ENCODE results near the gene CRCP.
"Not testable (repeated sequence)": the region's sequence is repeated elsewhere in the genome, so short reads cannot be mapped to it uniquely, and the experiment has no call there.

The CRCP gene

DNA sequence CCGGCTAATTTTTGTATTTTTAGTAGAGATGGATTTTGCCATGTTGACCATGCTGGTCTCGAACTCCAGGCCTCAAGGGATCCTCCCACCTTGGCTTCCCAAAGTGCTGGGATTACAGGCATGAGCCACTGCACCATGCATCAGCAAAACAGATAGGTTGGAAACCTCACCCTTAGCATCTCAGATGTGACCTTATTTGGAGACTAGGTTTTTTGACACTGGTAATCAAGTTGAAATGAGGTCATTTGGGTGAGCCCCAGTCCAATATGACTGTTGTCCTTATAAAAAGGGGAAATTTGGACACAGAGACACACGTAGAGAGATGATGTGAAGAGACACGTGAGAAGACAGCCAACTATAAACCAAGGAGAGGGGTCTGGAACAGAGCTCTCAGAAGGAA is 48.0 kb downstream of the CRCP start:
- DNase-seq, result no peak

DNA sequence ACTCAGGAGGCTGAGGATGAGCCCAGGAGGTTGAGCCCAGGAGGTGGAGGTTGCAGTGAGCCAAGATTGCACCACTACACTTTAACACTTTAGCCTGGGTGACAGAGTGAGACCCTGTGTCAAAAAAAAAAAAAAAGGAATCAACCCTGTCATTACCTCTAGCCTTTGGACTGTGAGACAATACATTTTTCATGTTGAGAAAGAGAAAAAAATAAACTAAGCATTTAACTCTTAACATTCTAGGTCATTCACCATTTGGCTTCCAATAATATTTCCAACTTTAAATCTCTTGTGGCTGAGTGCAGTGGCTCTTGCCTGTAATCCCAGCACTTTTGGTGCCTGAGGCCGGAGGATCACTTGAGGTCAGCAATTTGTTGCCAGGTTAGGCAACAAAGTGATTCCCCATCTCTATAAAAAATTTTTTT is 48.6 kb downstream of the CRCP start:
- DNase-seq, result no peak

DNA sequence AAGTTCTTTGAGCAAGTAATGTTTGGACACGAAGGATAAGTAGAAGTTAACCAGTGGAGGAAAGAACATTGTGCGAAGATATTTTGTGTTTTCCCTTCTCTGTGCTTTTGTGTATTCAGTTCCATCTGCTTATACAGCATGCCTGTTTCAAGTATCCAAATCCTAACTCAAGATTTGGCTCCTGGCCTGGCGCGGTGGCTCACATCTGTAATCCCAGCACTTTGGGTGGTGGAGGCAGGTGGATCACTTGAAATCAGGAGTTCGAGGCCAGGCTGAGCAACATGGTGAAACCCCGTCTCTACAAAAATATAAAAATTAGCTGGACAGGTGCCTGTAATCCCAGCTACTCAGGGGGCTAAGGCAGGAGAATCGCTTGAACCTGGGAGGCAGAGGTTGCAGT is 49.7 kb downstream of the CRCP start:
- DNase-seq, result no peak

DNA sequence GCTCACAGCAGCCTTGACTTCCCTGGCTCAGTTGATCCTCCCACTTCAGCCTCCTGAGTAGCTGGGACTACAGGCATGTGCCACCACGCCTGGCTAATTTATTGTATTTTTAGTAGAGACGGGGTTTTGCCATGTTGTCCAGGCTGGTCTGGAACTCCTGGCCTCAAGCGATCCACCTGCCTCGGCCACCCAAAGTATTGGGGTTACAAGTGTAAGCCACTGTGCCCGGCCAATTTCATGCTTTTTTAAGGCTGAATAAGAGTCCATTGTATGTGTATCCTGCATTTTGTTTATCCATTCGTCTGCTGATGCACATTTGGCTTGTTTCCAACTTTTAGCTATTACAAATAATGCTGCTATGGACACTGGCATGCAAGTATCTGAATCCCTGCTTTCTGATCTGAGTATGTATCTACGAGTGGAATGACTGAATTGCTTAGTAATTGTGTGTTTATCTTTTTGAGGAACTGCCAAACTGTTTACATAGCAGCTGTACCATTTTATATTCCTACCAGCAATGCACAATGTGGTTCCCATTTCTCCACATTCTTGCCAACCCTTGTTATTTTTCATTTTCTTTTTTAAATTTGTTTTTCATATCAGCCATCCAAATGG is 53.2 kb downstream of the CRCP start:
- DNase-seq, result no peak

DNA sequence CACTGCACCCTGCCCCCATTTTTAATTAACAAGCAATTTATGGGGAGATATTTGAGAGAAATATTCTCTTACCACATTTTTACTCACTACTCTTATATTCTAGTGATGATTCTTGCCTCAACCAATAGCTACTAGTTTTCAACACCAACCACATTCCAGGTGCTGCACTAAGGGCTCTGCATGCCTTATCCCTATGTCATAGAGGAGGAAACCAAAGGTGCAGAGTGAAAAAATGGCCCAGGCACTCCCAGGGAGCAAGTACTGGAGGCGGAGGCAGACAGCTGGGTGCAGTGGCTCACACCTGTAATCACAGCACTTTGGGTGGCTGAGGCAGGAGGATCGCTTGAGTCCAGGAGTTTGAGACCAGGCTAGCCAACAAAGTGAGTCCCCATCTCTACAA is 55.0 kb downstream of the CRCP start:
- no peak for DNase-seq

DNA sequence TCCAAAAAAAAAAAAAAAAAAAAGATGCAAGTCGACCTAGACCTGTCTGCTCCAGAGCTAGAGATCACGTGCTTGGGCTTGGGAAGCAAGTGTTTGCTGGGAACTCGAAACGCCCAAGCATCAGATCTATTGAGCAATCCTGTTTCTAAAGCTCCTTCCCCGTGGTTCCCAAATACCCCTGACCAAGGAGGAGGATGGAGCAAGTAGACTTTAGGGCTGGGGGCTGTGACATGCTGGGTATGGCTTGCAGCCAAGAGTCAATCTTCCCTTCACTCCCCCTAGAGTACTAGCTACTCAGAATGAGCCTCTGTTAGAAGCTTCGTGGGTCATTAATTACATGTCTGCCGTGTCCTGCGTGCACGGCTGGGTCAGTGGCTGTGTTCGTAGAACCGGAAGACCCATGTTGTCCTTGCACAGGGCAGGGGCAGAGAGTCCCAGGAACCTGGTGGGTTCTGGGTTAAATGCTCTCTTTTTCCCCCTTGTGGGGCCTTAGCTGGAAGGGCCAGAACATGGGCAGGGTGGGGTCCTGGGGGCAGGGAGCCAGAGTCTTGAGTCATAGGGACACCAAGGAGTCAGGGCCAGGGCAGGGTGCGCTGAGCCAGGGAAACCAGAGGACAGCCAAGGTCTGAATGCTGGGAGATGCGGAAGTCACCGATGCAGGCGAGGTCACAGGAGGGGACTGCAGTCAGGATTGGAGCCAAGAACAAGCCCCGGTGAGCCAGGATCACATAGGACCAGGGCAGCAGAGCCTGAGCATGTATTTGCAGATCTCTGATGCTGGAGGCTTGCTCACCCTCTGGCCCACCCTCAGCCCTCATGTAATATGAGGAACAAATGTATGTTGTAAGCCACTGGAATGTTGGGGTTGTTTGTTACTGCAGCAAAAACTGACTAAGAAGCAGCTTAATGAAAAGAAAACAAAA is 55.9 kb downstream of the CRCP start:
- no peak for DNase-seq

DNA sequence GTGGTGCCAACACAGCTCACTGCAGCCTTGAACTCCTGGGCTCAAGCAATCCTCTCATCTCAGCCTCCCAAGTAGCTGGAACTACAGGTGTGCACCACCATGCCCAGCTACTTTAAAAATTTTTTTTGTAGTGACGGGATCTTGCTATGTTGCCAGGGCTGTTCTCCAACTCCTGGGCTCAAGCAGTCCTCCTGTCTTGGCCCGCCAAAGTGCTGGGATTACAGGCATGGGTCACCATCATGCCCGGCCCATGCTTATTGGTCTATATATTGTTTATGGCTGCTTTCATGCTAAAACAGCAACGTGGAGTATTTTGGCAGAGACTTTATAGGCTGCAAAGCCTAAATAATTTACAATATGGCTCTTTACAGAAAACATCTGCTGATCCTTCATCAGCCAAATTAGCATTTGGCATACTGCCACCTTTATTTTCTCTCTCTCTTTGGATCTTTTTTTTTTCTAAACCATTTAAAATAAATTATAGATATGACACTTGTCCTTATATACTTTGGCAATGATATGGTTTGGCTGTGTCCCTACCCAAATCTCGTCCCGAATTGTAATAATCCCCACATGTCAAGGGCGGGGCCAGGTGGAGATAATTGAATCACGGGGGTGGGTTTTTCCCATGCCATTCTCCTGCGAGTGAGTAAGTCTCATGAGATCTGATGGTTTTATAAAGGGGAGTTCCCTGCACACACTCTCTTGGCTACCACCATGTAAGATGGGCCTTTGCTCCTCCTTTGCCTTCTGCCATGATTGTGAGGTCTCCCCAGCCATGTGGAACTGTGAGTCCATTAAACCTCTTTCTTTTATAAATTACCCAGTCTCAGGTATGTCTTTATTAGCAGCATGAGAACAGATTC is 58.1 kb downstream of the CRCP start:
- DNase-seq, result not testable (repeated sequence)

DNA sequence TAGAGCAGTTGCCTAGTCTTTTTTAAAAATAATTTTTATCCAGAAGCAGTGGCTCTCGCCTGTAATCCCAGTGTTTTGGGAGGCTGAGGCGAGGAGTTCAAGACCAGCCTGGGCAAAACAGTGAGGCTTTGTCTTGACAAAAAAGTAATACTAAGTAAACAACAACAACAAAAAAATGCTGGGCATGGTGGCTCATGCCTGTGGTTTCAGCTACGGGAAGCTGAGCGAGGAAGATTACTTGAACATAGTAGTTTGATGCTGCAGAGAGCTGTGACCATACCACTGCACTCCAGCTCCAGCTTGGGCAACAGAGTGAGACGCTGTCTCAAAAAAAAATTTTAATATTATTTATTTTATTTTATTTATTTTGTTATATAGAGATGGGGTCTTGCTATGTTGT is 59.2 kb downstream of the CRCP start:
- no peak for DNase-seq

DNA sequence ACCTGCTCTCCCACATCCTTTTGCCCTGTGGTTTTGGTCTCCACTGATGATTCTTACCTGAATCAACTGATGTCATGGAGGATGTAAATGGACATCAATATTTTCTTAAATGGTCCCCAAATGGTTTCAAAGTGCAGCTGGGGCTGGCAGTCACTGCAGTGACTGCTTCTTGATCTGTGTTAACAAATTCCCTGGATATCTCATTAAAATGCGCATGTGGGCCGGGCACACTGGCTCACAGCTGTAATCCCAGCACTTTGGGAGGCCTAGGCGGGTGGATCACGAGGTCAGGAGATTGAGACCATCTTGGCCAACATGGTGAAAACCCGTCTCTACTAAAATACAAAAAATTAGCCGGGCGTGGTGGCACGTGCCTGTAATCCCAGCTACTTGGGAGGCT is 60.4 kb downstream of the CRCP start:
- not testable (repeated sequence) for DNase-seq

DNA sequence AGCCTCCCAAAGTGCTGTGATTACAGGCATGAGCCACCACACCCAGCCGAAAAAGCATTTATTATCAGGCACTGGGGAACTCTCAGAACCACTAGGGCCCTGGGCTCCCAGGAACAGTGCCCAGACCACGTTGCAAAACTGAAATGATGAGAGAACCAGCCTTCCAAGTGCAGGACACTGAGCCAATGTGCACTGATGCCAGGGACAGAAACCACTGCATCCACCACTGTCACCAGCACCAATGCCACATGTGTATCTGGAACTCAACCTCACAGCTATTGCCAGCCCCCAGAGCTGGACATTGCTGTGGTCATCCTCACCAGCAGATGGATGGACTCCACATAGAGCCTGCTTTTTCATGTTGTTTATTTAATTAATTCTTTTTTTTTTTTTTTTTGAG is 62.3 kb downstream of the CRCP start:
- no peak for DNase-seq

DNA sequence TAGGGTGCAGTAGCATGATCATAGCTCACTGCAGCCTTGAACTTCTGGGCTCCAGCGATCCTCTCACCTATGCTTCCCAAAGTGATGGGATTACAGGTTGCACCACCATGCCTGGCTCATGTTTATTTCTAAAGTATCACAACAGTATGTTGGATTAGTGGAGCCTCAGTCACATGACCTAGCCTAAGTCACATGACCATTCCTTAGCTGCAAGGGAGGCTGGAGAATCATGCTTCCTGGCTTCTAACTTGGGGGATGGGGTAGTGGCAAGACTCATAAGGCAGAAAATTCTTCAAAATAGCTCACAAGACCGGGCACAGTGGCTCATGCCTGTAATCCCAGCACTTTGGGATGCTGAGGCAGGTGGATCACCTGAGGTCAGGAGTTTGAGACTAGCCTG is 63.6 kb downstream of the CRCP start:
- no peak for DNase-seq

DNA sequence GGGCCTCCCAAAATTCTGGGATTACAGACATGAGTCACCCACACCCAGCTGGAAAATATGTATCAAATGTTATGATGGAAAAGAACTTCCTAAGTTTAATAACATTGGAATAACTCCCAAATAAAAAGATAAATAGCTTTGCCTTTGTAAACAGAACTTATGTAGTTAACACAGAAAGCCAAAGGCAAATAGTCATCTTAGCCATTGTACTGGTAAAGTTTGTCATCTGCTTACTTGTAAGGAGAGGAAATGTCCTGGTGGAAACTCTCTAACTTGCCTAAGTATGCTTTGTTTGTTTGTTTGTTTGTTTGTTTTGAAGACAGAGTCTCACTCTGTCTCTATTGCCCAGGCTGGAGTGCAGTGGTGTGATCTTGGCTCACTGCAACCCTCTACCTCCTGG is 66.7 kb downstream of the CRCP start:
- DNase-seq, result no peak

DNA sequence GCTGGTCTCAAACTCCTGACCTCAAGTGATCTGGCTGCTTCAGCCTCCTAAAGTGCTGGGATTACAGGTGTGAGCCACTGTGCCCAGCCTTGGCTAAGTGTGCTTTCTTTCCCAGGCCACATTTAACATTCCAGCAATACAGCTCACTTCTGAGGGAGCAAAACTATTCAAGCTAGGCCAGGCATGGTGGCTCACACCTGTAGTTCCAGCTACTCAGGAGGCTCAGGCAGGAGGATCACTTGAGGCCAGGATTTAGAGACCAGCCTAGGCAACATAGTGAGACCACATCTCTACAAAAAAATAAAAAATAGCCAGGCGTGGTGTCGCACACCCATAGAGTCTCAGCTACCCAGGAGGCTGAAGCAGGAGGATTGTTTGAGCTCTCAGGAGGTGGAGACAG is 67.2 kb downstream of the CRCP start:
- no peak for DNase-seq

DNA sequence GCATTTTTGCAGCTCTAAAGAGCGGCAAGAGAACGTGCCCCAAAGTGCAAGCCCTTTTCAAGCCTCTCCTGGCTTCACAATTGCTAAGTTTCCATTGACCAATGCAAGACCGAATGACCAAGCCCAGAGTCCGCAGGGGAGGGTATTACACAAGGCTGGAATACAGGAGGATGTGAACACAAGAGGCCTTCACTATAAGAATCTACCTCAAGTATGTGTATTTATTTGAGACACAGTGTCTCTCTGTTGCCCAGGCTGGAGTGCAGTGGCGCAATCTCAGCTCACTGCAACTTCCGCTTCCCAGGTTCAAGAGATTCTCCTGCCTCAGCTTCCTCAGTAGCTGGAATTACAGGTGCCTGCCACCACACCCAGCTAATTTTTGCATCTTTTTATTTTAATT is 68.3 kb downstream of the CRCP start:
- no peak for DNase-seq

DNA sequence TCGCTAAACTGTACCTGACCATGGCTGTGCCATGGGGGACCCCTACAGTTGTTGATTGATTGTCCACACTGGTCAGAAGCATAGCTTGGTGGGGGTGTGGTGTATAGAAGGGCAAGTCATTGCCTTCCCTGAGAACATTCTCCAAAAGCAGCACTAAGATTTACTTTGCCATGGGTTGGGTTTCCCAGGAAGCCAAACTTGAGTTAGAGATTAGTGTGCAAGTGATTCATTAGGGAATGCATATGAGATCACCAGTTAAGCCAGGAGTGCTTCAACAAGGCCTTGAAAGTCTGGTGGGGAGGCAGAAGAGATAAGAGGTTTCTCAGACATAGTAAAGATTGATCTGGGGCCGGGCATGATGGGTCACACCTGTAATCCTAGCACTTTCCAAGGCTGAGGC is 69.1 kb downstream of the CRCP start:
- no peak for DNase-seq

DNA sequence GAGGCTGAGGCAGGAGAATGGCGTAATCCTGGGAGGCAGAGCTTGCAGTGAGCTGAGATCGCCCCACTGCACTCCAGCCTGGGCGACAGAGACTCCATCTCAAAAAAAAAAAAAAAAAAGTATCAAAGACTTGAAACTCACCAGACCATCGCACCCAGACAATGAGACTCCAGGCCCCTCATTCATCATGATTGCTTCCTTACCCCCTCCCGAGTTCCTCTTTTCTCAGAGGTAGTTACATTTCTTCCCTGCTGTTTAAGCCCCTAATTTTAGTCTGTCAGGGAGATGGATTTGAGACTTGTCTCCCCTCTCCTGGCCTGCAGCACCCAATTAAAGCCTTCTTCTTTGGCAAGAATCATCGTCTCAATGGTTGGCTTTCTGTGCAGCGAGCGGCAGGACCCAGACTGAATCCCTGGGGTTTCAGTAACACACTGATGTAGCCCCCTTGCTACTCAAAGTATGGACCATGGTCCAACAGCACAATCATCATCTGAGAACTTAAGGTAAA is 71.1 kb downstream of the CRCP start:
- DNase-seq, result no peak

DNA sequence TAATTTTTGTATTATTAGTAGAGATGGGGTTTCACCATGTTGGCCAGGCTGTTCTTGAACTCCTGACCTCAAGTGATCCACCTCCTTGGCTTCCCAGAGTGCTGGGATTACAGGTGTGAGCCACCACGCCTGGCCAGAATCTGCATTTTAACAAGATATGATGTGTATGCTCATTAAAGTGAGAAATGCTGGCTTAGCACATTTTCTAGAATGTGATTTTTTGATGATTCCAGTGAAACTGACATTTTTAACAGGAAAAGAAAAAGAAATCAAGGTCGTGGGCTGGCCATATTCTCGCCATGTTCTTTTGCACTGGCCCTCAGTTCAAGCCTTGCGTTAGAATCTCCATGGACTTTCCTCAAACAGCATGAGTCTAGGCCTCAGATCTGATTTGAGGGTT is 72.3 kb downstream of the CRCP start:
- peak; percentile 35 for DNase-seq

DNA sequence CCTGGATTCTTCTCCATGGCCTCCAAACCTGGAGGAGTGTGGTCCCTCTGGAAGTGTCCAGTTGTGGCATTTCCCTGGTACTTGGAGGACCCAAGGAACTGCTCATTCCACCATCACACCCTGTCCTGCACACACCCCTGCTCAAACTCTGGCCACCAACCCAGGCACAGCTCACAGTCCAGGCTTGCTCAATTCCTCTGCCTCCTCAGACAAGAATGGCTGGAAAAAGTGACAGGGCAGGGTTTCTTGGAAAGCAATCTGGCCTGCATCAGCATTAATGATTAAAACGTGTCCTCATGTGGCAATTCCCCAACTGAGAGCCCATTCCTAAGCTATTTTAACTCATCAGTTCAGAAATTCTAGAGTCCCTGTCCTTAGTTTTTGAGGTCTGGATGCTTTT is 73.3 kb downstream of the CRCP start:
- no peak for DNase-seq

DNA sequence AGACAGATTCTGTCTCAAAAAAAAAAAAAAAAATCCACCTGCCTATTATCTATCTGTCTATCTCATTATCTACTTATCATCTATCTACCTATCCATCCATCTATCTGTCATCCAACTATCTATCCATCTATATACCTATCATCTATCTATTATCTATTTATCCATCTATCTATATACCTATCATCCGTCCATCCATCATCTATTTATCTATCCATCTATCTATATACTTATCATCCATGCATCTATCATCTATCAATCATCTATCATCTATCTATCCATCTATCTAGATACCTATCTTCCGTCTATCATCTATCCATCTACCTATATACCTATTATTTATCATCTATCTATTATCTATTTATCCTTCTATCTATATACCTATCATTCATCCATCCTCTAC is 74.0 kb downstream of the CRCP start:
- no peak for DNase-seq

DNA sequence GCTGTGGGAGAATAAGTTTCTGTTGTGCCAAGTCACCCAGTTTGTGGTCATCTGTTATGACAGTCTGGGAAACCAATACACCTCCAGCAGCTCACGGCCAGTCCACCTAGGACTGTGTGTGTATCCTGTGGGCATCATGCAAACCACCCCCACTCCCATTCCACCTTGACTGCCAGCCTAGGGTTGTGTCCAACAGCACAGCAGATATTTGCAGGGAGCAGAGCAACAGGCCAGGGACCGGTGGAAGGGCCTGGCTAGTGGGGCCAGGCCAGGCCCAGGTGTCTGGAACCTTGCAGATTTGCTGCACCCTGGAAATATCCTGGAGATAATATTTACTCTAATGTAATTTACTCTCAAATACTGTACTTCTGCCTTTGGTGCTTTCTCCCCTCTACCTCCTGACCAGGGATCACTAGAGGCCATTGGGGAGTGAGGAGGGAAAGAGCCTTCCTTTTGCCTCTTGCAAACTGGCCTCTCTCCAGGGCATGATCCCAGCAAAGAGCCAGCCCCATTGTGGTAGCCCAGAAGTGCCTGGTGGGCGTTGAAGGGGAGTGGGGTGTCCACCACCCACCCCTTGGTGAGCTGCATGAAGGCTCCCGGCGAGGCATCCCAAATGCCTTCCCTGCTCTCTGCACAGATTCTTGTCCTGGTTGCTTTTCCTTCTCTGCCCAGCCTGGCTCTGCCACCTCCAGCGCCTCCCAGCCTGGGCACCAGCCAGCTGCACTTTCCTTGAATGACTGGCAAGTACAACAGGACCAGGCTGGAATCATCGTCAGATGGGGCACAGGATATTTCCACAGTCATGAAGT is 75.3 kb downstream of the CRCP start:
- no peak for DNase-seq

DNA sequence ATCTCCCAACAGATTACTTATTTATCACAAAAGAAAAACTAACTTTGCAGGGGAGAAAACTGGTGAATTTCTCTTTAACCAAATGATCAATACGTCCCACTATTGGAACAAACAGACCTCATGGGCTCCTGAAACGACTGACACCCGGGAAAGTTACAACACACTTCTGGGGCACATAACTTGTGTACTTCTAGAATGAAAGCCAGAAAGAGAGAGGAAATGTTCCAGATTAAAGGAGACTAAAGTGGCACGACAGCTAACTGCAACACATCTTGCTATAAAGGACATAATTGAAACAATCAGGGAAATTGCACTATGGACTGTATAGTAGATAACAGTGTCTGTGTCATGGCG is 75.8 kb downstream of the CRCP start:
- DNase-seq, result no peak

DNA sequence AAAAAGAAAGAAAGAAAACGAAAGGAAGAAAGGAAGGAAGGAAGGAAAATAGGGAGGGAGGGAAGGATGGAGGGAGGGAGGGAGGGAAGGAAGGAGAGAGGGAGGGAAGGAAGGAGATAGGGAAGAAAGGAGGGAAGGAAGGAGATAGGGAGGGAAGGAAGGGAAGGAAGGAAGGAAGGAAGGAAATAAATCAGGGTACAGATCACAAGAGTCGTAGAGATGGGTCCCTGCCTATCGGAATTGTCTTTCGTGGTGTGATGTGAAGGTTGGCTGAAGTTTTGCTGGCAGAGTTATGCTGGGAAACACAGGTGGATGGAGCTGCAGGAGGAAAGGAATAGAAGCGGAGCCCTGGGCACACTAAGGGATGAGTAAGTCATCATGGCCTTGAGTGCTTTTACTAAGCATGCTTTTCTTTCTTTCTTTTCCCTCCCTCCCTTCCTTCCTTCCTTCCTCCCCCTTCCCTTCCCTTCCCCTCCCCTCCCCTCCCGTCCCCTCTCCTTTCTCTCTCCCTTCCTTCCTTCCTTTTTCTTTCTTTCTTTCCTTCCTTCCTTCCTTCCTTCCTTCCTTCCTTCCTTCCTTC is 78.6 kb downstream of the CRCP start:
- no peak for DNase-seq

All from RPMI8226 (cell line).